Prostate gland (tissue), 2 donors: ENCODE results near the gene PIPOX. TPM values are rescaled to one million over a fixed set of nuclear protein-coding genes. Genes with fewer than 3 reads are reported as not detected.

ENCODE experiments used
- DNase-seq: peaks from one replicate; pipeline ENCODE4 v3.0.0-alpha.2; 2019; ENCODE audit warnings: low spot score
- H3K27ac ChIP-seq, 2 donors: fragments of 200-600 bp; sonication (generic); 2 replicates each; pipeline ENCODE4 v1.5.1; 2017 to 2019
- H3K27me3 ChIP-seq: fragments of 200-600 bp; sonication (generic); replicated peaks from 2 replicates; pipeline ENCODE4 v1.5.1; 2019; ENCODE audit not compliant: insufficient read depth
- H3K36me3 ChIP-seq, 2 donors: fragments of 200-600 bp; sonication (generic); 1 replicate in 1 of 2; 2 replicates in 1 of 2; pipeline versions ENCODE4 v1.5.1 to v1.8.1; 2017 to 2019
- H3K4me1 ChIP-seq: fragments of 200-600 bp; sonication (generic); replicated peaks from 2 replicates; pipeline ENCODE4 v1.5.1; 2019
- H3K4me3 ChIP-seq, 2 donors: fragments of 200-600 bp; sonication (generic); 2 replicates each; pipeline ENCODE4 v1.5.1; 2017 to 2019
- H3K9me3 ChIP-seq: fragments of 200-600 bp; sonication (generic); 2 replicates; pipeline ENCODE4 v1.5.1; 2017
- POLR2A ChIP-seq: fragments of 450-650 bp; IDR thresholded peaks from one replicate; pipeline ENCODE4 v1.6.1; 2016; ENCODE audit warnings: antibody characterized with exemption, mild to moderate bottlenecking
- POLR2AphosphoS5 ChIP-seq: sonication (generic); formaldehyde crosslinking; IDR thresholded peaks from one replicate; pipeline ENCODE4 v1.6.1; 2017; ENCODE audit warnings: antibody characterized with exemption
- WGBS: methylation state at CpG from one replicate; pipeline ENCODE4 v1.1.5; 2018; 5-methylcytosine and 5-hydroxymethylcytosine counted together
- intact Hi-C: fragments of 100-400 bp; cut with DNase I; formaldehyde crosslinking; loops from one replicate; pipeline ENCODE4 v1.14.2; 2022
- total RNA-seq, 2 donors: library from RNA; depleted of rRNA; stranded (reverse); fragments of >200 nt; gene quantifications; one replicate each; pipeline ENCODE4 v1.1.0, GENCODE V29; 2016
- TF ChIP-seq, protein P1 (sequence below), 4 experiments: fragments of 200-600 bp in 2 of 4; fragments of 450-650 bp in 2 of 4; sonication (generic) in 2 of 4; IDR thresholded peaks; 1 replicate in 3 of 4; 2 replicates in 1 of 4; pipeline ENCODE4 v1.5.1; 2016 to 2019; ENCODE audit warnings: antibody characterized with exemption in 4 of 4, mild to moderate bottlenecking in 2 of 4, moderate library complexity in 2 of 4

PIPOX gene
- total RNA-seq, 2 donors from 2014 or later, result 3.1 to 6.2 TPM

DNA sequence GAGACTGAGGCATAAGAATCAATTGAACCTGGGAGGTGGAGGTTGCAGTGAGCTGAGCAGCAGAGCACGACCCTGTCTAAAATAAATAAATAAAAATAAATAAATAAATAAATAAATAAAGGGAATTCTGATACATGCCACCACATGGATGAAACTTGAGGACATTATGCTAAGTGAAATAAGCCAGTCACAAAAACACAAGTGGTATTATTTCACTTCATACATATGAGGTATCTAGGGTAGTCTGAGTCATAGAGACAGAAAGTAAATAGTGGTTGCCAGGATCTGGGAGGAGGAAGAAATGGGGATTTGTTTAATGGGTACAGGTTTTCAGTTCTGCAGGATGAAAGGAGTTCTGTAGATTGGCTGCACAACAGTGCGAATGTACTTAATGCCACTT lies 16.3 kb downstream of the PIPOX start:
- 70% methylated on average over 2 of the region's 2 CpGs for WGBS
- DNase-seq, result no peak
- no peaks in the 10 kb centered on the region for H3K36me3 ChIP-seq
- no peaks in the 10 kb centered on the region for H3K9me3 ChIP-seq
- H3K4me1 ChIP-seq, result no peaks in the 10 kb centered on the region
- no peak overlapping the region for H3K27ac ChIP-seq
- intact Hi-C loops, result no loop called here
- TF ChIP-seq, protein P1, sequence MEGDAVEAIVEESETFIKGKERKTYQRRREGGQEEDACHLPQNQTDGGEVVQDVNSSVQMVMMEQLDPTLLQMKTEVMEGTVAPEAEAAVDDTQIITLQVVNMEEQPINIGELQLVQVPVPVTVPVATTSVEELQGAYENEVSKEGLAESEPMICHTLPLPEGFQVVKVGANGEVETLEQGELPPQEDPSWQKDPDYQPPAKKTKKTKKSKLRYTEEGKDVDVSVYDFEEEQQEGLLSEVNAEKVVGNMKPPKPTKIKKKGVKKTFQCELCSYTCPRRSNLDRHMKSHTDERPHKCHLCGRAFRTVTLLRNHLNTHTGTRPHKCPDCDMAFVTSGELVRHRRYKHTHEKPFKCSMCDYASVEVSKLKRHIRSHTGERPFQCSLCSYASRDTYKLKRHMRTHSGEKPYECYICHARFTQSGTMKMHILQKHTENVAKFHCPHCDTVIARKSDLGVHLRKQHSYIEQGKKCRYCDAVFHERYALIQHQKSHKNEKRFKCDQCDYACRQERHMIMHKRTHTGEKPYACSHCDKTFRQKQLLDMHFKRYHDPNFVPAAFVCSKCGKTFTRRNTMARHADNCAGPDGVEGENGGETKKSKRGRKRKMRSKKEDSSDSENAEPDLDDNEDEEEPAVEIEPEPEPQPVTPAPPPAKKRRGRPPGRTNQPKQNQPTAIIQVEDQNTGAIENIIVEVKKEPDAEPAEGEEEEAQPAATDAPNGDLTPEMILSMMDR (IDR thresholded peaks at IDR 0.05), result no peak
- TF ChIP-seq POLR2A (no peak), POLR2AphosphoS5 (no peak)
- no peak overlapping the region for H3K4me3 ChIP-seq
- no peaks in the 10 kb centered on the region for H3K27me3 ChIP-seq

DNA sequence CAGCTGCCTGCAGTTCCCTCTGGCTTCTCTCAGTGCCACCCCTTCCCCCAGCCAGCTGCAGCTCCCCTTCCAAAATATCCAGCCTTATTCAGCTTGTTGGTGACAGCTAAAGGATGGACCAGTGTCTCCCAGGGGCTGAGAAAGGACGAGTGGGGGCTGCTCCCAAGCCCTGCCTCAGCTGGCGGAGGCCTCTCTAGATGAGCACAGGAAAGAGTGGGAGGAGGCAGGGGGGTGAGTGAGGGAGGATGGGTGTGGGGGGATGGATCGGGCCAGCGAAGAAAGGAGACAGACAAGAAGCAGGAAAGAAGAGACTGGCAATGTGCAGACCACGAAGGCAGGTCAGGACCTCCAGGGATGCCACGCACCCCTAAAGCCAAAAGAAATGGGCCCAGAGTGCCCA lies 17.5 kb downstream of the PIPOX start:
- no peaks in the 10 kb centered on the region for H3K36me3 ChIP-seq
- no peak overlapping the region for H3K27ac ChIP-seq
- no peak overlapping the region for H3K4me3 ChIP-seq
- DNase-seq, result no peak
- no peaks in the 10 kb centered on the region for H3K4me1 ChIP-seq
- TF ChIP-seq, protein P1 (IDR thresholded peaks at IDR 0.05), result no peak
- TF ChIP-seq POLR2AphosphoS5 (no peak), POLR2A (no peak)
- H3K9me3 ChIP-seq, result no peaks in the 10 kb centered on the region
- 74% methylated on average over 6 of the region's 6 CpGs for WGBS
- H3K27me3 ChIP-seq, result no peaks in the 10 kb centered on the region
- intact Hi-C loops, result no loop called here

DNA sequence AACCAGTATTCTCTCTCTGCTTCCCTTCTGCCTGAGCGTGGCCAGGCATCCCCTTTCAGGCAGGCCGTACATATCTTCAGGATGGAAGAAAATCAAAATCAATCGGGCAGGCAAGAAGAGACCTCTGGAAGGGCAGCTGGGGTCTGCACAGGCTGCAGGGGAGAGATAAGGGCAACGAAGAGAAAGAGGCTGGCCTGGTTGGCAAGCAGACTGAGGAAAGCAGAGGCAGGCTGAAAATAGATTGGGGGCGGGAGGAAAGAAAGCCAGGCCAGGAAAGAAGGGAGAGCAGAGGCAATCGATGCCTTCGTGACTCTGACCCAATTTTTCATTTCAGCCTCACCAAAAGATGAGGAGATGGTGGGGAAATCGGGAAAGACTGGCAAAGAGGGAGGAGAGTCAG lies 18.1 kb downstream of the PIPOX start:
- no peak overlapping the region for H3K27ac ChIP-seq
- no peak for DNase-seq
- intact Hi-C loops, result no loop called here

DNA sequence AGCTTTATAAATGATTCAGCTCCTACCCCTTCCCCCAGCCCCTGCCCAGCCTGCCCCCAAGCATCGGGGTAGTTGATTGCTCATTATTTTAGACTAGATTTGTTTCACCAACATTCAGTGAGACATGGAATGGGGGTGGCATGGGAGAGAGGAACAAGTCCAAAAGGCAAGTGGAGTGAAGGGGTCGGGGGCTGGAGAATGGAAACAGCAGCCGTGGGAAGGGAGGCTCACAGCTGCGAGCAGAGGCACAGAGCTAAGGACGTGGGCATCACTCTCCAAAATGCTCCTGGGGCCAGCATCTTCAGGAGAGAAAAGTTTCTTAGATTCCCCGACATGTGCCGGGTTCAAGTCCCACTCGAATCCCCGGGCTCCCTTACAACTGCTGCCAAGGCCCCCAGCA lies 19.3 kb downstream of the PIPOX start:
- no peak for DNase-seq
- no peak overlapping the region for H3K27ac ChIP-seq
- no peaks in the 10 kb centered on the region for H3K36me3 ChIP-seq
- H3K27me3 ChIP-seq, result no peaks in the 10 kb centered on the region
- 91% methylated on average over 9 of the region's 9 CpGs for whole genome bisulfite sequencing
- H3K4me3 ChIP-seq, result no peak overlapping the region
- H3K4me1 ChIP-seq, result no peaks in the 10 kb centered on the region
- TF ChIP-seq, protein P1 (IDR thresholded peaks at IDR 0.05), result no peak
- TF ChIP-seq POLR2AphosphoS5, result no peak
- intact Hi-C loops, result no loop called here
- no peaks in the 10 kb centered on the region for H3K9me3 ChIP-seq

More for the DNA sequence above, 18.1 kb downstream of the PIPOX start:
- H3K27me3 ChIP-seq, result no peaks in the 10 kb centered on the region
- H3K9me3 ChIP-seq, result no peaks in the 10 kb centered on the region
- H3K4me1 ChIP-seq, result no peaks in the 10 kb centered on the region
- WGBS, result 70% methylated on average over 8 of the region's 8 CpGs
- TF ChIP-seq, protein P1 (IDR thresholded peaks at IDR 0.05), result no peak
- TF ChIP-seq POLR2A, result no peak
- no peak for TF ChIP-seq POLR2AphosphoS5
- H3K4me3 ChIP-seq, result no peak overlapping the region
- H3K36me3 ChIP-seq, result no peaks in the 10 kb centered on the region

DNA sequence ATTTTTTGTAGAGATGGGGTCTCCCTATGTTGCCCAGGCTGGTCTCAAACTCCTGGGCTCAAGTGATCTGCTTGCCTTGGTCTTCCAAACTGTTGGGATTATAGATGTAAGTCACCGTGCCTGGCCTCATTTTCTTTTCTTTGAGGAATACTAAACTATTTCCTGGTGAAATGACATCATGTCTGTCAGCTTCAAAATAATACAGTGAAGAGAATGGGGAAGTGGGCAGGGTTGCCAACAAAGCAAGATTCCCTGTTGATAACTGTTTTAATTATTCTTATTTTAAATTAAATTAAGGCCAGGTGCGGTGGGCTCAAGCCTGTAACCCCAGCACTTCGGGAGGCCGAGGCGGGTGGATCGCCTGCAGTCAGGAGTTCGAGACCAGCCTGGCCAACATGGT lies 21.1 kb downstream of the PIPOX start:
- Histone ChIP-seq H3K4me1 (no peaks in the 10 kb centered on the region), H3K27ac (no peak overlapping the region), H3K4me3 (no peak overlapping the region), H3K9me3 (no peaks in the 10 kb centered on the region), H3K27me3 (no peaks in the 10 kb centered on the region), H3K36me3 (no peaks in the 10 kb centered on the region)
- TF ChIP-seq POLR2AphosphoS5 (no peak), POLR2A (no peak)
- TF ChIP-seq, protein P1 (IDR thresholded peaks at IDR 0.05), result no peak
- DNase-seq, result no peak
- intact Hi-C loops, result no loop called here
- WGBS, result 86% methylated on average over 7 of the region's 7 CpGs
